ENCODE results near the gene VPREB3.
A peak's percentile ranks its signal among the peaks of the same experiment; 100 is the strongest.

VPREB3 gene

DNA sequence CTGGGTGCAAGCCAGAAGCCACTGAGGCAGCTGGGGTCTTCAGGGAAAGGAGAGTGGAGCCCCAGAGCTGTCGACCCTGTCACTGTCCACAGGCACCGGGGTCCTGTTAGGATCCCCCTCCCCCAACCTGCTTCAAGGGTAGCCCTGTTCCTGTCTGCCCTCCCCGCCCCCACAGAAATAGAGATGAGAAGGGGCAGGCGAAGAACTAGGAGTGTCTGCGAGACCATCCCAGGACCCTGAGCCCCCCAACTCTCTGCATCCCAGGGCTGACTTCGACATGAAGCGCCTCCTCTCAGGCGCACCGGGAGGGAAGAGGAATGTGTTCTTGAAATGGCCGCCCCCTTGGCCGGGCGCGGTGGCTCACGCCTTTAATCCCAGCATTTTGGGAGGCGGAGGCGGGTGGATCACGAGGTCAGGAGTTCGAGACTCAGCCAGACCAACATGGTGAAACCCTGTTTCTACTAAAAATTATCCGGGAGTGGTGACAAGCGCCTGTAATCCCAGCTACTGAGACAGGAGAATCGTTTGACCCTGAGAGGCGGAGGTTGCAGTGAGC, 2.7 kb downstream of the VPREB3 start:
- no peak overlapping the region for H4K5ac ChIP-seq (ENCODE audit: low read length)
- H3K79me2 ChIP-seq (ENCODE audit: control insufficient read depth, insufficient read depth, low read length), result no peaks in the 10 kb centered on the region
- H3K4me2 ChIP-seq (ENCODE audit: low read length), result peak overlapping the region; percentile 70
- peak overlapping the region; percentile 85 for H3K4ac ChIP-seq (ENCODE audit: low read depth, low read length)
- no peaks in the 10 kb centered on the region for H3K79me1 ChIP-seq (ENCODE audit: low read length)
- peak overlapping the region; percentile 77 for H3K9ac ChIP-seq (ENCODE audit: low read length)
- H3K4me3 ChIP-seq (ENCODE audit: low read length), result peak overlapping the region; percentile 39
- H3K56ac ChIP-seq (ENCODE audit: low read length), result peak overlapping the region; percentile 90
- H4K8ac ChIP-seq (ENCODE audit: low read depth, low read length), result no peak overlapping the region
- no peaks in the 10 kb centered on the region for H3K36me3 ChIP-seq (ENCODE audit: control insufficient read depth, insufficient read depth, low read length)
- H3K4me1 ChIP-seq (ENCODE audit: control insufficient read depth, low read depth, low read length), result peaks cover 2% of the 10 kb centered on the region
- H3K27me3 ChIP-seq (ENCODE audit: insufficient read depth, low read length, poor library complexity), result no peaks in the 10 kb centered on the region
- H3K23ac ChIP-seq (ENCODE audit: low read length), result peak overlapping the region; percentile 59
- no peak overlapping the region for H2BK15ac ChIP-seq (replicated peaks; ENCODE audit: low read depth)
- WGBS (ENCODE audit: extremely low coverage, insufficient coverage, low lambda C conversion rate), result no CpG with 5 or more reads among the region's 22 CpGs
- H3K18ac ChIP-seq (ENCODE audit: low read length), result peak overlapping the region; percentile 19
- H2BK120ac ChIP-seq (ENCODE audit: low read depth, low read length), result no peak overlapping the region
- DNase-seq, result peak; percentile 56
- H2AK5ac ChIP-seq (ENCODE audit: low read length), result no peak overlapping the region
- H3K27ac ChIP-seq (ENCODE audit: low read depth, low read length), result peak overlapping the region; percentile 70
- H2BK5ac ChIP-seq (ENCODE audit: low read length), result no peak overlapping the region

DNA sequence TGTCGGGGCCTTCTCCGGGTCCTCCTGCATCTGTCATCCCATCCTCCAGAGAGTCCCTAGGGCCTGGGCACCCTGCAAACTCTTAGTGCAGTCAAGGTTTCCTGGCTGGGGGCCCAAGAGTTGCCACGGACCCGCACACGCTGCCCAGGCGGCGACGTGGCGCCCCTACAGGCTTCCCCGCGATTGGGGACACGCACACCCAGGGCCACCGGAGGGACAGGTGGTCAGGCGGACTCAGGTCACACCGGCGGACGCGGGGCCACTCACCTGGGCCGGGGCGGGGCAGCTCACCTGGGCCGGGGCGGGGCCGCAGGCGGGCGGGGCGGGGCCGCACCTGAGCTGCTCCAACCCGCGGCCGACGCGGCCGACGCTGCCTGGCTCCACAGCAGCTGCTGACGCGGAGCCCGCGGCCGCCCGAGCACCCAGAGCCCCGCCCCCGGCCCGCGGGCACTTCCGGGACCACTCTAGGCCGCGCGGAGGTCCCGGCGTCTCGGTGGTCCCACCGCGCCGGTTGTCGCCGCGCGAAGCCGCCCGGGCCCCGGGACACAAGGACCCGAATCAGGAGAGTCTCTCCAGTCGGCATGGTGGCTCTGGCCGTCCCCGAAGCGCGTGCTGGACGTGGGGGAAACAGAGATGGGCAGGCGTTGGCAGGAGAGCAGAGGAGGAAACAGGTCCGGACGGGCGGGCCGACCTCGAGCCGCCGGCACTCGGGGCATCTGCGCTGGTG, 3.3 kb downstream of the VPREB3 start, which contains the start of gene ZNF70:
TSS of gene ZNF70 (minus strand) at position 399 of the 727 bp plus-strand sequence. CDS start 5,972 bp downstream, outside the sequence.
- peaks cover 2% of the 10 kb centered on the region for H3K4me1 ChIP-seq (ENCODE audit: control insufficient read depth, low read depth, low read length)
- H2BK5ac ChIP-seq (ENCODE audit: low read length), result no peak within 1 kb of the TSS
- H3K9ac ChIP-seq (ENCODE audit: low read length), result peak within 1 kb of the TSS; percentile 86
- H3K27me3 ChIP-seq (ENCODE audit: insufficient read depth, low read length, poor library complexity), result no peaks in the 10 kb centered on the region
- peak within 1 kb of the TSS; percentile 94 for H3K56ac ChIP-seq (ENCODE audit: low read length)
- peak within 1 kb of the TSS; percentile 79 for H3K4me3 ChIP-seq (ENCODE audit: low read length)
- no peak within 1 kb of the TSS for H2BK120ac ChIP-seq (ENCODE audit: low read depth, low read length)
- no peak within 1 kb of the TSS for H4K5ac ChIP-seq (ENCODE audit: low read length)
- peak; percentile 94 for DNase-seq
- H3K18ac ChIP-seq (ENCODE audit: low read length), result peak within 1 kb of the TSS; percentile 19
- H3K4ac ChIP-seq (ENCODE audit: low read depth, low read length), result peak within 1 kb of the TSS; percentile 85
- no peak within 1 kb of the TSS for H2BK15ac ChIP-seq (replicated peaks; ENCODE audit: low read depth)
- peak within 1 kb of the TSS; percentile 70 for H3K27ac ChIP-seq (ENCODE audit: low read depth, low read length)
- H3K79me2 ChIP-seq (ENCODE audit: control insufficient read depth, insufficient read depth, low read length), result no peaks in the 10 kb centered on the region
- WGBS (ENCODE audit: extremely low coverage, insufficient coverage, low lambda C conversion rate), result no CpG with 5 or more reads among the region's 78 CpGs
- no peak within 1 kb of the TSS for H4K8ac ChIP-seq (ENCODE audit: low read depth, low read length)
- H2AK5ac ChIP-seq (ENCODE audit: low read length), result no peak within 1 kb of the TSS
- H3K23ac ChIP-seq (ENCODE audit: low read length), result peak within 1 kb of the TSS; percentile 59
- no peaks in the 10 kb centered on the region for H3K79me1 ChIP-seq (ENCODE audit: low read length)
- no peaks in the 10 kb centered on the region for H3K36me3 ChIP-seq (ENCODE audit: control insufficient read depth, insufficient read depth, low read length)
- H3K4me2 ChIP-seq (ENCODE audit: low read length), result peak within 1 kb of the TSS; percentile 82

- no peaks in the 10 kb centered on the region for H3K27me3 ChIP-seq (ENCODE audit: insufficient read depth, low read length, poor library complexity)
- H3K36me3 ChIP-seq (ENCODE audit: control insufficient read depth, insufficient read depth, low read length), result no peaks in the 10 kb centered on the region
- no CpG with 5 or more reads among the region's 5 CpGs for WGBS (ENCODE audit: extremely low coverage, insufficient coverage, low lambda C conversion rate)
- H3K4me2 ChIP-seq (ENCODE audit: low read length), result peak overlapping the region; percentile 82
- no peak overlapping the region for H3K27ac ChIP-seq (ENCODE audit: low read depth, low read length)
- no peak overlapping the region for H4K5ac ChIP-seq (ENCODE audit: low read length)
- peaks cover 2% of the 10 kb centered on the region for H3K4me1 ChIP-seq (ENCODE audit: control insufficient read depth, low read depth, low read length)
- H3K23ac ChIP-seq (ENCODE audit: low read length), result no peak overlapping the region
- H2BK15ac ChIP-seq (replicated peaks; ENCODE audit: low read depth), result no peak overlapping the region
- peak overlapping the region; percentile 86 for H3K9ac ChIP-seq (ENCODE audit: low read length)
- DNase-seq, result no peak
- H3K4me3 ChIP-seq (ENCODE audit: low read length), result peak overlapping the region; percentile 79
- H3K18ac ChIP-seq (ENCODE audit: low read length), result no peak overlapping the region
- no peaks in the 10 kb centered on the region for H3K79me1 ChIP-seq (ENCODE audit: low read length)
- H2AK5ac ChIP-seq (ENCODE audit: low read length), result no peak overlapping the region
- no peak overlapping the region for H2BK5ac ChIP-seq (ENCODE audit: low read length)
- H3K79me2 ChIP-seq (ENCODE audit: control insufficient read depth, insufficient read depth, low read length), result no peaks in the 10 kb centered on the region
- no peak overlapping the region for H2BK120ac ChIP-seq (ENCODE audit: low read depth, low read length)
- peak overlapping the region; percentile 94 for H3K56ac ChIP-seq (ENCODE audit: low read length)
- no peak overlapping the region for H4K8ac ChIP-seq (ENCODE audit: low read depth, low read length)
- H3K4ac ChIP-seq (ENCODE audit: low read depth, low read length), result no peak overlapping the region
These were observed 3.9 kb downstream of the VPREB3 start for GRCh38 chr22:23750367-23750713.

GRCh38 chr22:23749841-23750301, 4.4 kb downstream of the VPREB3 start:
- no peak overlapping the region for H3K23ac ChIP-seq (ENCODE audit: low read length)
- no peak overlapping the region for H2BK120ac ChIP-seq (ENCODE audit: low read depth, low read length)
- DNase-seq, result no peak
- WGBS (ENCODE audit: extremely low coverage, insufficient coverage, low lambda C conversion rate), result no CpG with 5 or more reads among the region's 12 CpGs
- no peaks in the 10 kb centered on the region for H3K79me2 ChIP-seq (ENCODE audit: control insufficient read depth, insufficient read depth, low read length)
- H3K27me3 ChIP-seq (ENCODE audit: insufficient read depth, low read length, poor library complexity), result no peaks in the 10 kb centered on the region
- H3K36me3 ChIP-seq (ENCODE audit: control insufficient read depth, insufficient read depth, low read length), result no peaks in the 10 kb centered on the region
- no peak overlapping the region for H2BK15ac ChIP-seq (replicated peaks; ENCODE audit: low read depth)
- no peak overlapping the region for H2AK5ac ChIP-seq (ENCODE audit: low read length)
- H2BK5ac ChIP-seq (ENCODE audit: low read length), result no peak overlapping the region
- peak overlapping the region; percentile 56 for H4K5ac ChIP-seq (ENCODE audit: low read length)
- no peak overlapping the region for H3K9ac ChIP-seq (ENCODE audit: low read length)
- H4K8ac ChIP-seq (ENCODE audit: low read depth, low read length), result no peak overlapping the region
- H3K4ac ChIP-seq (ENCODE audit: low read depth, low read length), result no peak overlapping the region
- H3K79me1 ChIP-seq (ENCODE audit: low read length), result no peaks in the 10 kb centered on the region
- H3K4me1 ChIP-seq (ENCODE audit: control insufficient read depth, low read depth, low read length), result peaks cover 2% of the 10 kb centered on the region
- H3K4me3 ChIP-seq (ENCODE audit: low read length), result no peak overlapping the region
- H3K4me2 ChIP-seq (ENCODE audit: low read length), result peak overlapping the region; percentile 82
- peak overlapping the region; percentile 94 for H3K56ac ChIP-seq (ENCODE audit: low read length)
- H3K18ac ChIP-seq (ENCODE audit: low read length), result no peak overlapping the region
- no peak overlapping the region for H3K27ac ChIP-seq (ENCODE audit: low read depth, low read length)

DNA sequence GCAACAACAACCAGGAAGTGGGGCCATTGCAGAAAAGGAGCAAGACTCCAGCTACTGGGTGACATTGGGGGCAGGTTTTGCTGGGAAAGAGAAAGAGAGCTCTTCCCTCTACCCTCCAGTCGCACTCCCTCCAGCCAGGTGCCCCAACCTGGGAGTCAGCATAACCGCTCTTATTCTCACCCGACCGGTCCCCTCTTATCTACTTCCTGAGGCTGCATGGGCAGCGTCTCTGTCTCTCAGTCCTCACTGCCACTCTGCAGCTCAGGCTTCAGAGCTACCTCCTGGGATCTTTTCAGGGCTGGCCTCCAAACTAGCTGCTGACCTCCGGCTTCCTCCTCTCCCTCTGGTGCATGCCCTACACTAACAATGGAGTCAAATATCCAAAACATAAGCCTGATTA, 8.4 kb downstream of the VPREB3 start:
- Histone ChIP-seq H3K36me3 (ENCODE audit: control insufficient read depth, insufficient read depth, low read length) (peaks cover 1% of the 10 kb centered on the region), H4K8ac (ENCODE audit: low read depth, low read length) (no peak overlapping the region), H3K4me3 (ENCODE audit: low read length) (no peak overlapping the region), H2BK5ac (ENCODE audit: low read length) (no peak overlapping the region), H3K79me2 (ENCODE audit: control insufficient read depth, insufficient read depth, low read length) (no peaks in the 10 kb centered on the region), H3K9ac (ENCODE audit: low read length) (no peak overlapping the region), H3K4me2 (ENCODE audit: low read length) (no peak overlapping the region), H3K79me1 (ENCODE audit: low read length) (no peaks in the 10 kb centered on the region), H4K5ac (ENCODE audit: low read length) (no peak overlapping the region), H3K18ac (ENCODE audit: low read length) (no peak overlapping the region), H2BK120ac (ENCODE audit: low read depth, low read length) (no peak overlapping the region), H2BK15ac (replicated peaks; ENCODE audit: low read depth) (no peak overlapping the region), H3K23ac (ENCODE audit: low read length) (no peak overlapping the region), H3K4ac (ENCODE audit: low read depth, low read length) (no peak overlapping the region), H3K27me3 (ENCODE audit: insufficient read depth, low read length, poor library complexity) (no peaks in the 10 kb centered on the region), H2AK5ac (ENCODE audit: low read length) (no peak overlapping the region), H3K4me1 (ENCODE audit: control insufficient read depth, low read depth, low read length) (peaks cover 2% of the 10 kb centered on the region), H3K56ac (ENCODE audit: low read length) (no peak overlapping the region), H3K27ac (ENCODE audit: low read depth, low read length) (no peak overlapping the region)
- no CpG with 5 or more reads among the region's 6 CpGs for WGBS (ENCODE audit: extremely low coverage, insufficient coverage, low lambda C conversion rate)
- DNase-seq, result no peak
